GM19351 (cell line): ENCODE data around the gene PSMD4.

ENCODE experiments used
- ATAC-seq: cut with Tn5 transposase; IDR thresholded peaks from one replicate; pipeline ENCODE4 v1.9.1; 2021; ENCODE audit warnings: mild to moderate bottlenecking, moderate library complexity; ENCODE audit not compliant: unreplicated experiment

Gene PSMD4

DNA sequence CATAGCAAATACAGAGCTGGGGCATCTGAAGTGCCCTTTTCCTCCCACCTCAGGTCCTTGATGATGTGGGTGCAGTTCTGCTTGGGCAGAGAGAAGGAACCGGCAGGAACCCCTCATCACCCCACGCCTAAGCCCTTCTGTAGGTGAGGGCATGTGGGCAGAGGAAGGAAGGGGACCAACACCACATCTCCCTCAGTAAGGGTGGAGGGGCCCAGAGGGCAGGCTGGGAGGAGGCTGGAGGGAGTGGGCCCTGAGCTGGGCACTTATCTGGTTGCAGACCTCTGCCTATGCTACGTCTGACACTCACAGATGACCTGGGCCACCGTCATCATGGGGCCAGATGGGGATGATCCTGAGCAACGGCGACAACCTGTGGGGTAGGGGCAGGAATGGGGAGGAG is 38.6 kb downstream of the PSMD4 start:
- no peak for ATAC-seq

DNA sequence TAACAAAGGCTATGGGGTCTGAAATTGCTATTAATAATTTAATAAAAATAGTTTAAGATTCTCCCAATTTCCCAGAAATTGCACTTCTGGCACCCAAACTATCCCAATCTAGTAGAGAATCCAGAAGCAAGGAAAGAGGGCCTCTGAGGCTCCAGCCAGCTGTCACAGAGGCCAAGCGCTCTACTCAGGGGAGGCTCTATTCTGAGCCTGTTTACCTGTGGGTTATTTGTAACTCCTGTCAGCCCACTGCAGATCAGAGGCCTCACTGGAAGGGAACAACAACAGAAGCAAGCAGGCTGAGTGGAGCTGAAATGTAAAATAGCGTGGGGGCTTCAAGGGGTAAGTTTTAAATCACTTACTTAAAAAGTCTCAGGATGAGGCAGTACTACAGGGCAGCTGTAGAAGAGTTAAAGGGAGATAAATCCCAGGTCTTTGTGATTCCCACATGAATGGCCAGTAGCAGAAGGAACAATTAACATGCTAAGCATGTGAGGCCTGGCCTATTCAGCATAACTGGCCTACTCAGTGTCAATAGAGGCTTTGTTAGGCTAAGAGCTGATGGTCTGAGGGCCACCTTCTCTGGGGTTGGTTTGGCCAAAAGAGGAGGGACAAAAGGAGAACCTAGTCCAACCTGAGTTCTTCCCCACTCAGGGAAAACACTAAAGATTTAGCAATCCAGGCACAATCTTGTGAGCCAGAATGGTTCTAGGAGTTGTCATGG is 40.4 kb downstream of the PSMD4 start:
- ATAC-seq, result no peak

DNA sequence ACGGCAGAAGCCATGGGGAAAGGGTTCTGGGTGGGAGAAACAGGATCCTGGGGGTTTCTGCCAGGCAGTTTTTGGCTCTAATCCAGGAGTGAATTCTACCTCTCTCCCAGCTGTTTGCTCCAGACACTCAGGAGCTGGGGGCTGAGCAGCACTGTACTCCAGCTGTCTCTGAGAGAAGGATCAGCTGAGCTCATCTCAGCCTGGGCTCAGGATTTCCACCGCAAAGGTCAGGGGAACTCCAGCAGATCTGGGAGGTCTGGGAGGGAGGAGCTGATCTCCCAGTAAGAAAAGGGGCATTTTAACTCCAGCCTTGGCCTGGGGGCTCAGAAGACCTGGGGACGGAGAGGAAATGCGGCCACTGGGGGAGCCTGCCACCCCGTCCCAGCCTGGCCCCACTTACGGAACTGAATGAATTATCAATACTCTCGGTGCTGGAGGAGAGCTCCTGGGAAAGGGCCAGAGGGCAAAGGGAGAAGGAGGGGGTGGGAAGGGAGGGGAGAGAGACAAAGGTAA is 55.3 kb downstream of the PSMD4 start:
- ATAC-seq, result no peak

DNA sequence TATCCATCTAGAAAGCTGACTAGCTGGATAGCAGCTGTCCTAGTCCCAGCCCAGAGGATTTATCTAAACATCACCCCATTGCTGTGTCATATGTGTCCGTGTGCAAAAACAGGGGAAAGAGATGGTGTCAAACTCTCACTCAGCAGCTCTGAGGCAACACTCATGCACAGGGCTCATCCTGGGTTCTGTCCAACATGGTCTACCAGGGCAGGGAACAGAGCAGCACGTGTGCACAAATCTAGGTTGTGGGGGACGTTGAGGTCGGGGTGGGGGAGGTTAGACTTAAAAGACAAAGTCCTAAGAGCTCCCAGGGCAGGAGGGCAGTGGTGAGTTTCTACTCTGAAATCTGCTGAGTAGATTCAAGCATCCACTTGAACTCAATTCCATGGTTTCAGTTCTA is 56.5 kb downstream of the PSMD4 start:
- ATAC-seq, result no peak

DNA sequence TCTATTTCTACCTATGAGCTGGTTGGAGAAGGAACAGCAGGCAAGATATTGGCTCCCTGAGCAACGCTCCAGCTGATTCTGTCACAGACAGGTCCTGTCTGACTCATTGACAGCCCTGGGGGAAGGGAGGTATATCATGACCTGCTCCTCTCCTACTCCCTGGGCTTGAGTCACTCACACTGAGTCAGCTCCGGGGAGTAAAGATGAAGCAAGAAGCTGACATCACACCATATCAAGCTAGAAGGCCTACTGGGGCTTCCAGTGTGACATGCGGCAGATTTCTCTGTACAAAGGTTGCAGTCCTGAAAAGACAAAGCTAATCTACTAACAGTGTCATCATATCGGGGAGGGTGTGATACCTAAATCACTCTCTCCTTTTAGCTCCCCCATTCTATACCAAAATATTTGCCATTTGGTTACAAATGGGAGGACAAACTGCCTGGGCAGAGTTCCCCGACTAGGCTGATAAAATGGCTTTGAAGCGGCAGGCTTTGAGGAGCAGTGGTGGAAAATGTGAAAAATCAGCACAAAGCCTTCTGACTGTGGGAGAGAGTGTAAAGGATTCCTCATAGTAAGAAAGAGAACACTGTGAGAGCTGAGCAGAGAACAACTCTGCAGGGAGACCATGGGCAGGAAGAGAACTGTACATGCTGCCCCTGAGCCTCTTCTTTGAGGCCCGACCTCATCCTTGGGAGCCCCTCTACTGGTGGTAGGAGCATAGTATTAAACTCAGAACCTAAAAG is 57.2 kb downstream of the PSMD4 start:
- no peak for ATAC-seq

DNA sequence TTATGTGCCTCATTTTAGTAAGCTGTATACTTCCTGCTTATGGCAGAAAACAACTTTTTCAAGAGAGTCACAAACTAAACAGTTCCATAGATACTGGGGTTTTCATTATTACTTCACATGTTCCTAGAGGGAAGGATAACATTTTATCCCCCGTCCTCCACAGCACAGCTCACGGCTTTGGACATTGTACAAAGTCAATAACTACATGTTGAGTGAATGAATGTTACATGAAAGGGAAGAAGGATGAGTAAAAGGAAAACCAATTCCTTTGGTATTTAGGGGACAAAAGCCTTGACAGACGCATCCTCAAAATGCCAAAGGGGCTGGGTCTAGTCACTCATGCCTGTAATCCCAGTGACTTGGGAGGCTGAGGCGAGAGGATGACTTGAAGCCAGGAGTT is 57.9 kb downstream of the PSMD4 start:
- no peak for ATAC-seq

DNA sequence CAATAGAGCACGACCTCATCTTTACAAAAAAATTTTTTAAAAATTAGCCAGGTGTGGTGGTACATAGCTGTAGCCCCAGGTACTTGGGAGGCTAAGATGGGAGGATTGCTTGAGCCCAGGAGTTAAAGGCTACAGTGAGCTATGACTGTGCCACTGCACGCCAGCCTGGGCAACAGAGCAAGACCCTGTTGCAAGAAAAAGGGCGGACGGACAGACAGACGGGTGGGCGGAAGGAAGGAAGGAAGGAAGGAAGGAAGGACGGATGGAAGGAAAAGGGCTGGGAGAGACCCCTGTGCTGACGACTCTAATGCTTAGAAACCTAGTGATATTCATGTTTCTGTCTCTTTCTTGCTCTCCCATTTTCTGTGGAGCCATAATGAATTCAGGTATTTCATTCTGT is 58.3 kb downstream of the PSMD4 start:
- ATAC-seq, result no peak

DNA sequence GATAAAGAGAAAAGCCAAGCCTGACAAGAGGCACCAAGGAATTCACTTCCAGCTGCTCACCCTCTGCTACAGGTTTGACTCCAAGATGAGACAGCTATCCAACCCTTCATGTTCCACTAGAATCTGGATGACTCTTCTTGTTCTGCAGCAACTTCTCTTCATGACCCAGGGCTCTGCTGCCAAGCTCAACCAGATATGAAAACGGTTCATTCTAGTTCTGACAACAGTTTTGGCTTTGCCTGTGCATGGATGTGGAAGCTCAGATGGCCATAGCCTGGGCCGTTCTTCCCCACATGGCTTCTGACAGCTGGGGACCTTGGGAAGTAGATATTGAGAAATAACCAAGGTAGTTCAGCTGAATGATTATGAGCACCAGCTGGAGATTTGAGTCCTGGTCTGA is 59.0 kb downstream of the PSMD4 start:
- no peak for ATAC-seq

DNA sequence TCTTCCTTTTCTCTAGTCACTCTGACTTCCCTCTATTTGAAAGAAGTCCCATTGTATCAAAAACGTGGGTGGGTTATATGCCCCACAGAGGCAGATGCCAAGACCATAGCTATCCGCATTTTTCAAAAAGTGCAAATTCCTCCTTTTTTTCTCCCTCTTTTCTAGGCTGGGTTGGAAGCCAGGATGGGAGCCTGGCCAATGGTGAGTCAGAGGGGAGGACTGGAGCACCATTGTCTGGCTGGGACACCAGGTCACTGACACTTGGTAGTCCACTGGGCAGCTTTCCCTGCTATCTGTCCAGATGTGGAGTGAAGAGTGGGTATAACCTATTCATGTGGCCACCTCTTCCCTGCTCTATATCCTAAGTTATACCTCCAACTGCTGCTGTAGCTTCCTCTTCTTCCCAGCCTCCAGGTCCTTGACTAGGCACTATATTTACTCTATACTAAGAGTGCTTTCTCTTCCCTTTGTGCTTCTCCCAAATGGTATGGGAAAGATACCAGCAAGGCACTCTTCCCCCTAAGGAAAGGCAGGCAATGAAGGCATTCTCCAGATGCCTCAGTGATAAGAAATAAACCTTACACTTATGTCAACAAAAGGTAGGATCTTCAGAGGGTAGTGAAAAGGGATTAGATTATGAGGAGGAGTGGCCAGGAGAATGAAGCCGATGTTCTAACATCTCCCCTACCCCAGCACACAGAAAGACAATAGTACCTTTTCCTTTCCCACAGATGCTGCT is 59.8 kb downstream of the PSMD4 start:
- ATAC-seq, result no peak

DNA sequence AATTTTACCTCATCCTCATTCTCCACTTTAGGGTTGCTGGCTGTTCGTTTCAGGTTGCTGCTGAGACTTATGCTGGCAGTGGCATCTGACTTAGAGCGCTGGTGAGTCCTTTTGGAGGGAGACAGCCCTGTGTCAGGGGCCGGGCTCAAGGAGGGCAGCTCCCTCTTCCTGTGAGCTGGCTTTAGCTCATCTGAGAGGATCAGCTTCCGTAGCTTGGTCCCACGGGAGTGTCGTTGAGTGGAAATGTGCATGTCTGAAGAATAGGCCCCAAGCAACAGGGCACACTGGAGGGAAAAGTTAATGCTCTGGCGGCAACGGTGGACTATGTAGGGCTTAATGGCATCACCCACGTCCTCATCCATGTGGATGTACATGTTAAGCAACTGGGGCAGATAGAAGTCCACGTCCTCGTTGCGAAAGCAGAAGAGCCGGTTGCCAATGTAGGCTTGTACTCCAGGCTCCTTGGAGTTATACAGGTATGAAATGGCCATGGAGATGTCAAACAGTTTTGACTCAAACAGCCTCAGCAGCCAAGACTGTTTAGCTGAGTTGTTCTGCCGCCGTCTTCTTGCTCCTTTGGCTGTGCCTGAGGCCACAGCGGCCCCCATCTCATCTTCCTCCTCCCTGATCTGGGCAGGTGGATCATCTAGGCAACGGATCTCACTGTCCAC is 61.2 kb downstream of the PSMD4 start:
- ATAC-seq, result no peak
